ENCODE data around the gene ZNF529. TPM values are rescaled to one million over a fixed set of nuclear protein-coding genes. Genes with fewer than 3 reads are reported as not detected.

ZNF529 gene
- total RNA-seq, 4 donors from 2014 or later, result 1.8 to 8.3 (median 4.9) TPM

DNA sequence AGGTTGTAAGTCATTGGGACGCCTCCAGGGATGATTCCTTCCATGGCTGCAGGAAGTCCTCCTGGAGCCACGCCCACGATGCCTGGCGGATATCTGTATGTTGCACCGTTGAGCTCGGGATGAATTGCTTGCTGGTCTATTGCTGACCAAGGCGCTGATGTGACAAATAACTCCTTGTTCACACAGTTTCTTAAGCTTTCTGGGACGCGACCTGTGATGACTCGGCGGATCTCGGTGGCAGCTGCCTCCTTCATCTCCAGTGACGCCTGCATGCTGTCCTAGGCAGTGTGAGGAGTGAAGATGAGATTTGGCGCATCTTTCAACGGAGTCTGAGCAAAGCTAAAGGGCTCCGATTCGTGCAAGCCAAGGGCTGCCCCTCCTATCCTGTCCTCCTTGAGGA lies 76.1 kb downstream of the ZNF529 start:
- intact Hi-C loops (cut with DNase I; ENCODE audit: low total_unique reads), result no loop called here
- in situ Hi-C loops (cut with MboI; ENCODE audit: low pct_ligation_motif_present in 1 of 4, low pct_unique_long_range_greater_than_20kb in 1 of 4, low sequenced_read_pairs in 3 of 4), result loop anchor here in 1 of 4 donors (25.0 kb wide), 1 partner anchor 285 kb away; the partner anchor contains the start of genes ZNF146 and ZNF565
- H3K27me3 ChIP-seq, result no peaks in the 10 kb centered on the region
- H3K36me3 ChIP-seq, result no peaks in the 10 kb centered on the region
- peaks cover 12 to 28% of the 10 kb centered on the region in 2 donors for H3K9me3 ChIP-seq
- 92% methylated on average over 17 of the region's 17 CpGs; no CpG with 5 or more reads in 1 of the 2 donors for WGBS, 2 donors (ENCODE audit: low coverage in 1 of 2)
- no peak overlapping the region for H3K27ac ChIP-seq
- no peak overlapping the region for H3K4me3 ChIP-seq
- DNase-seq, result no peak
- no peaks in the 10 kb centered on the region for H3K4me1 ChIP-seq
- TF ChIP-seq EP300 (IDR thresholded peaks at IDR 0.05; ENCODE audit: low read depth) (no peak), POLR2AphosphoS5 (IDR thresholded peaks at IDR 0.05) (no peak), POLR2A (IDR thresholded peaks at IDR 0.05) (no peak)
- TF ChIP-seq, protein P1, sequence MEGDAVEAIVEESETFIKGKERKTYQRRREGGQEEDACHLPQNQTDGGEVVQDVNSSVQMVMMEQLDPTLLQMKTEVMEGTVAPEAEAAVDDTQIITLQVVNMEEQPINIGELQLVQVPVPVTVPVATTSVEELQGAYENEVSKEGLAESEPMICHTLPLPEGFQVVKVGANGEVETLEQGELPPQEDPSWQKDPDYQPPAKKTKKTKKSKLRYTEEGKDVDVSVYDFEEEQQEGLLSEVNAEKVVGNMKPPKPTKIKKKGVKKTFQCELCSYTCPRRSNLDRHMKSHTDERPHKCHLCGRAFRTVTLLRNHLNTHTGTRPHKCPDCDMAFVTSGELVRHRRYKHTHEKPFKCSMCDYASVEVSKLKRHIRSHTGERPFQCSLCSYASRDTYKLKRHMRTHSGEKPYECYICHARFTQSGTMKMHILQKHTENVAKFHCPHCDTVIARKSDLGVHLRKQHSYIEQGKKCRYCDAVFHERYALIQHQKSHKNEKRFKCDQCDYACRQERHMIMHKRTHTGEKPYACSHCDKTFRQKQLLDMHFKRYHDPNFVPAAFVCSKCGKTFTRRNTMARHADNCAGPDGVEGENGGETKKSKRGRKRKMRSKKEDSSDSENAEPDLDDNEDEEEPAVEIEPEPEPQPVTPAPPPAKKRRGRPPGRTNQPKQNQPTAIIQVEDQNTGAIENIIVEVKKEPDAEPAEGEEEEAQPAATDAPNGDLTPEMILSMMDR (IDR thresholded peaks at IDR 0.05), result no peak

Other genes with a start within 250 kb of the ZNF529 start
- gene ZFP14, start 194.1 kb downstream of the ZNF529 start, total RNA-seq, result 10 to 100 TPM in 1 of 4 donors, 1 to 10 TPM in 3; 2.2 to 10.3 (median 6.3) TPM
- 1 to 10 TPM in 3 of 4 donors, under 1 TPM in 1; 0.80 to 3.7 (median 2.4) TPM for gene ZFP82, start 154.6 kb downstream of the ZNF529 start, total RNA-seq
- gene ZNF566, start 83.7 kb downstream of the ZNF529 start, total RNA-seq, result 10 to 100 TPM in 2 of 4 donors, 1 to 10 TPM in 2; 1.9 to 15.1 (median 10.0) TPM
- gene ZNF260, start 45.0 kb downstream of the ZNF529 start, total RNA-seq, result 10 to 100 TPM in 1 of 4 donors, 1 to 10 TPM in 3; 2.6 to 11.1 (median 7.4) TPM
- gene ZNF382, start 32.0 kb upstream of the ZNF529 start, total RNA-seq, result 1 to 10 TPM in 2 of 4 donors, under 1 TPM in 1, not detected in 1; 0.40 to 2.5 (median 2.0) TPM
- gene ZNF461, start 93.5 kb upstream of the ZNF529 start, total RNA-seq, result 10 to 100 TPM in 1 of 4 donors, 1 to 10 TPM in 2, not detected in 1; 5.2 to 12.7 (median 6.0) TPM
- 10 to 100 TPM in 1 of 4 donors, 1 to 10 TPM in 3; 4.8 to 10.1 (median 8.5) TPM for gene ZNF567, start 114.3 kb upstream of the ZNF529 start, total RNA-seq
- gene ZNF850, start 199.5 kb upstream of the ZNF529 start, total RNA-seq, result 1 to 10 TPM in 3 of 4 donors, under 1 TPM in 1; 0.75 to 2.2 (median 1.4) TPM

Measured in transverse colon (tissue), 4 donors.